IMR-90 (cell line): ENCODE data around the gene PRKAG3. TPM values are rescaled to one million over a fixed set of nuclear protein-coding genes. Genes with fewer than 3 reads are reported as not detected.

Experiments used
- ATAC-seq: fragments of 200-7000 bp; cut with Tn5 transposase; 2 replicates; pipeline ENCODE4 v1.9.1; 2020; ENCODE audit warnings: low read depth, mild to moderate bottlenecking, moderate library complexity
- BruUV-seq: library from RNA; stranded (reverse); fragments of 400-500 nt; replicated peaks from 2 replicates; lab custom pipeline; 2021; lab: Mats Ljungman, UMichigan
- CTCF ChIA-PET: fragments of 300-600 bp; formaldehyde crosslinking; extraction: SDS; loops from one replicate; lab custom pipeline; 2021; ENCODE audit warnings: antibody characterized with exemption; lab: Yijun Ruan, JAX
- POLR2A ChIA-PET: fragments of 300-600 bp; sonication (Branson Sonifier 250); formaldehyde crosslinking; loops from one replicate; lab custom pipeline; 2022; ENCODE audit warnings: antibody characterized with exemption; ENCODE audit not compliant: unreplicated experiment; lab: Charles Lee
- DNase-seq: peaks from one replicate; pipeline ENCODE4 v3.0.0; 2013
- H2AFZ ChIP-seq: replicated peaks from 2 replicates; pipeline ENCODE3; 2013; ENCODE audit warnings: low read length, mild to moderate bottlenecking; ENCODE audit not compliant: poor library complexity
- H2AK5ac ChIP-seq: 2 replicates; pipeline ENCODE4 v1.6.1; 2013; ENCODE audit warnings: low read depth, low read length, inconsistent platforms
- H2AK9ac ChIP-seq: replicated peaks from 2 replicates; pipeline ENCODE3; 2013; ENCODE audit warnings: mild to moderate bottlenecking, low read depth, low read length, moderate library complexity; ENCODE audit not compliant: poor library complexity
- H2BK120ac ChIP-seq: 2 replicates; pipeline ENCODE4 v1.6.1; 2013; ENCODE audit warnings: low read depth, low read length, inconsistent platforms
- H2BK15ac ChIP-seq: 3 replicates; pipeline ENCODE4 v1.6.1; 2013; ENCODE audit warnings: low read depth, low read length, inconsistent platforms
- H2BK20ac ChIP-seq: 2 replicates; pipeline ENCODE4 v1.6.1; 2013; ENCODE audit warnings: low read depth, mild to moderate bottlenecking, inconsistent platforms, low read length, moderate library complexity
- H2BK5ac ChIP-seq: 2 replicates; pipeline ENCODE4 v1.6.1; 2013; ENCODE audit warnings: mild to moderate bottlenecking, low read depth, low read length, inconsistent platforms; ENCODE audit not compliant: poor library complexity, severe bottlenecking
- H3K14ac ChIP-seq: replicated peaks from 2 replicates; pipeline ENCODE4 v1.6.1; 2013; ENCODE audit warnings: low read depth, low read length, inconsistent platforms
- H3K18ac ChIP-seq: 2 replicates; pipeline ENCODE4 v1.6.1; 2013; ENCODE audit warnings: low read depth, low read length, control low read depth
- H3K23ac ChIP-seq: 2 replicates; pipeline ENCODE4 v1.6.1; 2013; ENCODE audit warnings: low read depth, low read length, inconsistent platforms
- H3K27ac ChIP-seq: 2 replicates; pipeline ENCODE4 v1.5.1; 2013; ENCODE audit warnings: mild to moderate bottlenecking, control low read depth, low read length; ENCODE audit not compliant: insufficient read depth
- H3K27me3 ChIP-seq: 2 replicates; pipeline ENCODE4 v1.6.1; 2013; ENCODE audit warnings: low read length; ENCODE audit not compliant: control insufficient read depth, insufficient read depth
- H3K36me3 ChIP-seq: 2 replicates; pipeline ENCODE4 v1.6.1; 2013; ENCODE audit warnings: low read length, mixed read lengths; ENCODE audit not compliant: control insufficient read depth, insufficient read depth
- H3K4ac ChIP-seq: 2 replicates; pipeline ENCODE4 v1.6.1; 2013; ENCODE audit warnings: low read depth, low read length, inconsistent platforms
- H3K4me1 ChIP-seq: 2 replicates; pipeline ENCODE4 v1.6.1; 2013; ENCODE audit warnings: low read length, mixed read lengths; ENCODE audit not compliant: control insufficient read depth, insufficient read depth
- H3K4me2 ChIP-seq: 2 replicates; pipeline ENCODE4 v1.6.1; 2013; ENCODE audit warnings: low read depth, mild to moderate bottlenecking, control low read depth, low read length, moderate library complexity
- H3K4me3 ChIP-seq: 2 replicates; pipeline ENCODE4 v1.5.1; 2013; ENCODE audit warnings: low read depth, mild to moderate bottlenecking, control low read depth, low read length, moderate library complexity; ENCODE audit not compliant: insufficient read depth
- H3K56ac ChIP-seq: 2 replicates; pipeline ENCODE4 v1.6.1; 2013; ENCODE audit warnings: low read length, inconsistent platforms; ENCODE audit not compliant: insufficient read depth; ENCODE audit errors: extremely low read depth
- H3K79me1 ChIP-seq, 2 experiments: 2 replicates each; pipeline ENCODE4 v1.6.1; 2013; ENCODE audit warnings: low read length in 2 of 2, inconsistent platforms in 1 of 2, low read depth in 1 of 2
- H3K9ac ChIP-seq: 2 replicates; pipeline ENCODE4 v1.6.1; 2013; ENCODE audit warnings: low read depth, low read length, control low read depth
- H3K9me1 ChIP-seq: 2 replicates; pipeline ENCODE4 v1.6.1; 2013; ENCODE audit warnings: low read length, inconsistent platforms; ENCODE audit not compliant: insufficient read depth
- H3K9me3 ChIP-seq: 2 replicates; pipeline ENCODE4 v1.6.1; 2013; ENCODE audit warnings: low read length; ENCODE audit not compliant: control insufficient read depth, insufficient read depth
- H4K20me1 ChIP-seq: 2 replicates; pipeline ENCODE4 v1.6.1; 2013; ENCODE audit warnings: low read length, inconsistent platforms; ENCODE audit not compliant: insufficient read depth
- H4K5ac ChIP-seq: 2 replicates; pipeline ENCODE4 v1.6.1; 2013; ENCODE audit warnings: mild to moderate bottlenecking, low read depth, low read length, control low read depth
- H4K8ac ChIP-seq, 2 experiments: 2 replicates each; pipeline ENCODE4 v1.6.1; 2013; ENCODE audit warnings: low read depth in 2 of 2, low read length in 2 of 2, control low read depth in 1 of 2, inconsistent platforms in 1 of 2
- H4K91ac ChIP-seq: 2 replicates; pipeline ENCODE4 v1.6.1; 2013; ENCODE audit warnings: low read depth, low read length, inconsistent platforms; ENCODE audit not compliant: insufficient read depth
- BHLHE40 ChIP-seq: fragments of 150-350 bp; IDR thresholded peaks from 2 replicates; pipeline ENCODE4 v1.6.1; 2016; ENCODE audit warnings: mild to moderate bottlenecking, low read depth, low read length
- CEBPB ChIP-seq: IDR thresholded peaks from 2 replicates; pipeline ENCODE4 v1.6.1; 2012; ENCODE audit warnings: low read depth, low read length, improper control_type of control experiment
- CHD1 ChIP-seq: IDR thresholded peaks from 2 replicates; pipeline ENCODE4 v1.6.1; 2012; ENCODE audit warnings: low read depth, low read length, improper control_type of control experiment
- FOS ChIP-seq: fragments of 150-350 bp; IDR thresholded peaks from 2 replicates; pipeline ENCODE4 v1.6.1; 2016; ENCODE audit warnings: low read depth, low read length
- MAFK ChIP-seq: IDR thresholded peaks from 2 replicates; pipeline ENCODE4 v1.6.1; 2012; ENCODE audit warnings: low read depth, low read length, improper control_type of control experiment
- MAZ ChIP-seq: IDR thresholded peaks from 2 replicates; pipeline ENCODE4 v1.6.1; 2012; ENCODE audit warnings: low read depth, mild to moderate bottlenecking, low read length, improper control_type of control experiment, moderate library complexity, borderline replicate concordance
- MXI1 ChIP-seq: IDR thresholded peaks from 2 replicates; pipeline ENCODE4 v1.6.1; 2012; ENCODE audit warnings: low read depth, mild to moderate bottlenecking, low read length, moderate library complexity, borderline replicate concordance
- NFE2L2 ChIP-seq: fragments of 150-350 bp; IDR thresholded peaks from 2 replicates; pipeline ENCODE4 v1.6.1; 2016; ENCODE audit warnings: low read depth, mild to moderate bottlenecking, low read length
- POLR2A ChIP-seq: IDR thresholded peaks from 2 replicates; pipeline ENCODE4 v1.6.1; 2012; ENCODE audit warnings: mild to moderate bottlenecking, low read depth, low read length
- RAD21 ChIP-seq: IDR thresholded peaks from 2 replicates; pipeline ENCODE4 v1.6.1; 2012; ENCODE audit warnings: low read length, improper control_type of control experiment
- RCOR1 ChIP-seq: IDR thresholded peaks from 2 replicates; pipeline ENCODE4 v1.6.1; 2012; ENCODE audit warnings: mild to moderate bottlenecking, low read length, improper control_type of control experiment; ENCODE audit not compliant: insufficient replicate concordance
- RFX5 ChIP-seq: IDR thresholded peaks from 2 replicates; pipeline ENCODE4 v1.8.0; 2012; ENCODE audit warnings: low read depth, mild to moderate bottlenecking, low read length, moderate library complexity
- SMC3 ChIP-seq: fragments of 150-350 bp; IDR thresholded peaks from 2 replicates; pipeline ENCODE4 v1.6.1; 2016; ENCODE audit warnings: low read depth, mild to moderate bottlenecking, antibody characterized with exemption, low read length, moderate library complexity
- WGBS, 2 experiments: methylation state at CpG; one replicate each; pipeline versions ENCODE4 v1.1.5 to v1.1.7; 2013; ENCODE audit warnings: missing lambda C conversion rate in 2 of 2; ENCODE audit not compliant: insufficient read length in 1 of 2; ENCODE audit errors: extremely low coverage in 2 of 2; 5-methylcytosine and 5-hydroxymethylcytosine counted together
- dilution Hi-C: fragments of 300-500 bp; cut with HindIII; formaldehyde crosslinking; loops from one replicate; pipeline ENCODE4 v1.14.3; 2018; ENCODE audit warnings: low sequenced_read_pairs; ENCODE audit not compliant: unreplicated experiment
- in situ Hi-C: fragments of 300-500 bp; cut with MboI; formaldehyde crosslinking; loops from 3 replicates; pipeline ENCODE4 v1.14.3; 2019; ENCODE audit warnings: low sequenced_read_pairs, inconsistent platforms, mixed read lengths
- intact Hi-C: fragments of 100-400 bp; cut with micrococcal nuclease; formaldehyde crosslinking; loops from 2 replicates; pipeline ENCODE4 v1.10.0; 2022
- polyA plus RNA-seq, 3 experiments: library from polyadenylated mRNA; depleted of rRNA; stranded (reverse); fragments of >200 nt; gene quantifications; 2 replicates each; pipeline ENCODE4 v1.2.3, GENCODE V29; 2012; ENCODE audit warnings: low replicate concordance in 1 of 3
- total RNA-seq: library from RNA; depleted of rRNA; stranded (reverse); fragments of >200 nt; gene quantifications from 2 replicates; pipeline ENCODE4 v1.2.3, GENCODE V29; 2012
- TF ChIP-seq, protein P1 (sequence below): conservative IDR thresholded peaks from 2 replicates; pipeline ENCODE4 v1.5.1; 2012; ENCODE audit warnings: mild to moderate bottlenecking, low read depth, low read length, improper control_type of control experiment
- TF ChIP-seq, protein P2 (sequence below): fragments of 150-350 bp; IDR thresholded peaks from 2 replicates; pipeline ENCODE4 v1.6.1; 2016; ENCODE audit warnings: low read depth, mild to moderate bottlenecking, low read length, moderate library complexity, borderline replicate concordance
- TF ChIP-seq, protein P3 (sequence below): fragments of 150-350 bp; IDR thresholded peaks from 2 replicates; pipeline ENCODE4 v1.6.1; 2017; ENCODE audit warnings: mild to moderate bottlenecking, antibody characterized with exemption, low read length, low read depth

Gene PRKAG3
- total and polyA plus RNA-seq, 2 of the 4 experiments (the other 2 are of a cell fraction), result not detected

DNA sequence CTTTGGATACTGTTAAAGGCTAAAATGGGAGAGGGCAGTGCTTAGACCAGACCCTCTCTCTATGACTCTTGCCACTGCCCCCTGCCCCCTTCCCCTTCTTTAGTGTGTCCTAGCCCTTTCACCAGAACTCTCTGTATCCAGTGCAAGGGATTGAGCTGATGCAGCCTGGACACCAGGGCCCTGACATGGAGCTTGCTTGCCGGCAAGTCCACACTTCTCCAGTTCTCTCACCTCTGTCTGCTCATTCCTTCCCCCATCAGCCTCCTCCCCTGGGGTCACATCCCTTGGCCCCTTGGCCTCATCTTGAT, 26.5 kb upstream of the PRKAG3 start:
- H3K56ac ChIP-seq, result no peak overlapping the region
- WGBS, 2 experiments, result 17% methylated on average over 1 of the region's 1 CpG; no CpG with 5 or more reads in 1 of the 2 experiments
- H3K4ac ChIP-seq, result no peak overlapping the region
- DNase-seq, result no peak
- H2BK120ac ChIP-seq, result no peak overlapping the region
- no peak overlapping the region for H4K8ac ChIP-seq
- no peak overlapping the region for H2AK9ac ChIP-seq
- H4K91ac ChIP-seq, result no peak overlapping the region
- H3K79me1 ChIP-seq, result no peaks in the 10 kb centered on the region
- dilution Hi-C loops, result no loop called here
- no peak overlapping the region for H2AK5ac ChIP-seq
- no peaks in the 10 kb centered on the region for H3K9me1 ChIP-seq
- no peak overlapping the region for H2BK5ac ChIP-seq
- peaks cover 5% of the 10 kb centered on the region; the same call in 1 of the 2 replicates for H3K4me1 ChIP-seq
- POLR2A ChIA-PET, result no interaction called here
- no peak overlapping the region for H3K23ac ChIP-seq
- H3K4me3 ChIP-seq, result no peak overlapping the region
- in situ Hi-C loops, result no loop called here
- no peak overlapping the region for H2BK15ac ChIP-seq
- no peak overlapping the region for H4K5ac ChIP-seq
- H3K27me3 ChIP-seq, result peaks cover 86% of the 10 kb centered on the region
- no peak overlapping the region for H2AFZ ChIP-seq
- H2BK20ac ChIP-seq, result no peak overlapping the region
- no peak overlapping the region for H3K18ac ChIP-seq
- H4K20me1 ChIP-seq, result no peaks in the 10 kb centered on the region; the same call in 1 of the 2 replicates
- CTCF ChIA-PET, result no interaction called here
- no peak for ATAC-seq
- H3K14ac ChIP-seq, result no peak overlapping the region
- no peak overlapping the region for H3K9ac ChIP-seq
- no peak overlapping the region for H3K27ac ChIP-seq
- TF ChIP-seq CEBPB (no peak), BHLHE40 (no peak), CHD1 (no peak), RFX5 (no peak), RCOR1 (no peak), POLR2A (no peak), FOS (no peak), MXI1 (no peak), NFE2L2 (no peak), SMC3 (no peak), MAZ (no peak), MAFK (no peak), RAD21 (no peak)
- TF ChIP-seq, protein P1, sequence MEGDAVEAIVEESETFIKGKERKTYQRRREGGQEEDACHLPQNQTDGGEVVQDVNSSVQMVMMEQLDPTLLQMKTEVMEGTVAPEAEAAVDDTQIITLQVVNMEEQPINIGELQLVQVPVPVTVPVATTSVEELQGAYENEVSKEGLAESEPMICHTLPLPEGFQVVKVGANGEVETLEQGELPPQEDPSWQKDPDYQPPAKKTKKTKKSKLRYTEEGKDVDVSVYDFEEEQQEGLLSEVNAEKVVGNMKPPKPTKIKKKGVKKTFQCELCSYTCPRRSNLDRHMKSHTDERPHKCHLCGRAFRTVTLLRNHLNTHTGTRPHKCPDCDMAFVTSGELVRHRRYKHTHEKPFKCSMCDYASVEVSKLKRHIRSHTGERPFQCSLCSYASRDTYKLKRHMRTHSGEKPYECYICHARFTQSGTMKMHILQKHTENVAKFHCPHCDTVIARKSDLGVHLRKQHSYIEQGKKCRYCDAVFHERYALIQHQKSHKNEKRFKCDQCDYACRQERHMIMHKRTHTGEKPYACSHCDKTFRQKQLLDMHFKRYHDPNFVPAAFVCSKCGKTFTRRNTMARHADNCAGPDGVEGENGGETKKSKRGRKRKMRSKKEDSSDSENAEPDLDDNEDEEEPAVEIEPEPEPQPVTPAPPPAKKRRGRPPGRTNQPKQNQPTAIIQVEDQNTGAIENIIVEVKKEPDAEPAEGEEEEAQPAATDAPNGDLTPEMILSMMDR, result no peak
- TF ChIP-seq, protein P2, sequence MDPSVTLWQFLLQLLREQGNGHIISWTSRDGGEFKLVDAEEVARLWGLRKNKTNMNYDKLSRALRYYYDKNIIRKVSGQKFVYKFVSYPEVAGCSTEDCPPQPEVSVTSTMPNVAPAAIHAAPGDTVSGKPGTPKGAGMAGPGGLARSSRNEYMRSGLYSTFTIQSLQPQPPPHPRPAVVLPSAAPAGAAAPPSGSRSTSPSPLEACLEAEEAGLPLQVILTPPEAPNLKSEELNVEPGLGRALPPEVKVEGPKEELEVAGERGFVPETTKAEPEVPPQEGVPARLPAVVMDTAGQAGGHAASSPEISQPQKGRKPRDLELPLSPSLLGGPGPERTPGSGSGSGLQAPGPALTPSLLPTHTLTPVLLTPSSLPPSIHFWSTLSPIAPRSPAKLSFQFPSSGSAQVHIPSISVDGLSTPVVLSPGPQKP, result no peak
- TF ChIP-seq, protein P3, sequence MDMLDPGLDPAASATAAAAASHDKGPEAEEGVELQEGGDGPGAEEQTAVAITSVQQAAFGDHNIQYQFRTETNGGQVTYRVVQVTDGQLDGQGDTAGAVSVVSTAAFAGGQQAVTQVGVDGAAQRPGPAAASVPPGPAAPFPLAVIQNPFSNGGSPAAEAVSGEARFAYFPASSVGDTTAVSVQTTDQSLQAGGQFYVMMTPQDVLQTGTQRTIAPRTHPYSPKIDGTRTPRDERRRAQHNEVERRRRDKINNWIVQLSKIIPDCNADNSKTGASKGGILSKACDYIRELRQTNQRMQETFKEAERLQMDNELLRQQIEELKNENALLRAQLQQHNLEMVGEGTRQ, result no peak
- intact Hi-C loops, result no loop called here
- H3K9me3 ChIP-seq, result peaks cover 4% of the 10 kb centered on the region; the same call in 1 of the 2 replicates
- no peaks in the 10 kb centered on the region for H3K36me3 ChIP-seq
- no TSS peak for BruUV-seq
- no peak overlapping the region for H3K4me2 ChIP-seq
